GM23338 (cell line): ENCODE data around the gene RRH.

ENCODE experiments used
- CREB1 ChIP-seq: fragments of 250-450 bp; sonication (Bioruptor Pico); IDR thresholded peaks from 2 replicates; pipeline ENCODE4 v1.5.0; 2020; ENCODE audit warnings: low read depth, mild to moderate bottlenecking, moderate library complexity
- CTCF ChIP-seq, 2 experiments: fragments of 200-600 bp in 1 of 2; sonication (generic) in 1 of 2; conservative IDR thresholded peaks; 2 replicates each; pipeline versions ENCODE4 v1.5.1 to v1.6.1; 2016 to 2017; ENCODE audit warnings: antibody characterized with exemption in 2 of 2, low read depth in 2 of 2, mild to moderate bottlenecking in 2 of 2, moderate library complexity in 1 of 2
- JUNB ChIP-seq: IDR thresholded peaks from one replicate; pipeline ENCODE4 v1.6.1; 2016; ENCODE audit warnings: antibody characterized with exemption; ENCODE audit not compliant: unreplicated experiment

GRCh38 chr4:109816082-109816442, 11.7 kb upstream of the RRH start:
- TF ChIP-seq CTCF (conservative IDR thresholded peaks at IDR 0.05; ENCODE audit: low read depth in 2 of 2) (no peak), CREB1 (CRISPR knock-in tag) (no peak), JUNB (no peak)
